Ramos (cell line): Measurements from ENCODE around the gene ROPN1B.

Experiments
- in situ Hi-C: fragments of 300-500 bp; cut with MboI; formaldehyde crosslinking; loops from one replicate; pipeline ENCODE4 v1.14.3; 2022; ENCODE audit warnings: low sequenced_read_pairs; ENCODE audit not compliant: unreplicated experiment

ROPN1B gene

GRCh38 chr3:126003447-126004190, 34.6 kb downstream of the ROPN1B start:
- in situ Hi-C loops = no loop called here

DNA sequence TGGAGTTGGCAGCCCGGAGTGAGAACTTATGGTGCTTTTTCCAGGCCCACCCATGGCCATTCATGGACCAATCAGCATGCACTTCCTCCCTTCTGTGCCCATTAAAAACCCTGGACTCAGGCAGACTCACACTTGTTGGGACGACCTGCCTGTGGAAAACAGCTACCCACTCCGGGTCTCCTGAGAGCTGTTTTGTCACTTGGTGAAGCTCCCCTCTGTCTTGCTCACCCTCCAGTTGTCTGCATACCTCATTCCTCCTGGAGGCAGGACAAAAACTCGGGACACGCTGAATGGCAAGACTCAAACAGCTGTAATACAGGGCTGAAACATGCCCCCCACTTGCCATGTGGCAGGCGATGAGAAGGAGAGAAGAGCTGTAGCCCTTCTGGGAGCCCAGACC, 35.2 kb downstream of the ROPN1B start:
- in situ Hi-C loops = no loop called here

GRCh38 chr3:126004692-126005091, 35.7 kb downstream of the ROPN1B start:
- in situ Hi-C loops = no loop called here

DNA sequence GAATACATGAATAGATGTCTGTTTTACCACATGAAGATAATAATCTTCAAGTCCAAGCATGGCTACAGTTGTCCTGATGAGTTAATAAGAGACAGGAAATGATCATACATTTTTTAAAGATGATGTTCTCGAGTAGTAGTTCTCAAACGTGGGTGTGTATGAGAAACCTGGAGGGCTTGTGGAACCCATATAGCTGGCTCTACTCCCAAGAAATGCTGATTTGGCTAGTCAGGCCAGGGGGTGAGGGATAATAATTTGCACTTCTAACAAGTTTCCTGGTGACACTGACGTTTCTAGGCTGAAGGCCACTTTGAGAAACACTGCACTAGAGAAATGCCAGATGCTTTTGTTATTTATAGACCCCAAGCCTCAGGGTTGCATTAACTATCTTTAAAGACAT, 37.0 kb downstream of the ROPN1B start:
- in situ Hi-C loops = no loop called here

GRCh38 chr3:126008219-126008618, 39.2 kb downstream of the ROPN1B start:
- in situ Hi-C loops = no loop called here

GRCh38 chr3:126009181-126009580, 40.2 kb downstream of the ROPN1B start:
- in situ Hi-C loops = no loop called here

DNA sequence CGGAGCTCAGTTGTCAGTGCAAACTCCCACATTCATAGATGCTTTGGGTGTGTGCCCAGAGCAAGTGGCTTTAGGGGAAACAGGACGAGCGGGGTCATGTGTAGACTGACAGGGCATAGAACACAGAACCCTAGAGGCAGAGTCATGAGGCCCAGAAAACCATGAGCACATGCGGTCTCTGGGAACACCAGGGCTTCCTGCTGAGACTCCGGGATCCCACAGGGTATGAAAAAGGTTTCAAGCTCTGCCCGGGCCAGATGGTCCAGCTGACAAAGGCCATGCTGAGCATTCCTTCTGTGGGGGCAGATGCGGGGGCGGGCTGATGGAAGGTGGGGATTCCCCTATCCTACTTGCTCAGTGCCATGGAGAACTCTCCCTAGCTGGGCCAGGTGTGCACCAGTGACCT, 44.8 kb downstream of the ROPN1B start:
- in situ Hi-C loops = no loop called here

- in situ Hi-C loops = no loop called here
Measured at GRCh38 chr3:126014252-126014651, 45.3 kb downstream of the ROPN1B start.

GRCh38 chr3:126015075-126015474, 46.1 kb downstream of the ROPN1B start:
- in situ Hi-C loops = no loop called here

DNA sequence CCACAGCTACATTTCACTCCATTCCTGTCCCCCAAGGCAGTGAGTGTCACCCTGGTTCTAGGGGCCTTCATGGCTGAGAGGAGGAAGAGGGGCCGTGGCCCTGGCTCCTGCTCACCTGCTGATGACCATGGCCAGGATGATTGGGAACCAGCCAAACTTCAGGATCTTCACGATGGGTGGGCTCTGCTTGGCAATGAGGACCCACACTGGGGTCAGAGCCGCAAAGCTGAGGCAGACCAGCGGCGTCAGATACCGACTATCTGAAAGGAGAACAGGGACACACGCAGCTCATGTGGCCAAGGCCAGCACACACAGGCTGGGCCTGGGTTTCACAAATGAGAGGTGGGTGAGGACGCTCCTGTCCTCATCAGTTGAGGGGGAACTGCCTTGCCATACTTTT, 47.6 kb downstream of the ROPN1B start:
- in situ Hi-C loops = no loop called here

DNA sequence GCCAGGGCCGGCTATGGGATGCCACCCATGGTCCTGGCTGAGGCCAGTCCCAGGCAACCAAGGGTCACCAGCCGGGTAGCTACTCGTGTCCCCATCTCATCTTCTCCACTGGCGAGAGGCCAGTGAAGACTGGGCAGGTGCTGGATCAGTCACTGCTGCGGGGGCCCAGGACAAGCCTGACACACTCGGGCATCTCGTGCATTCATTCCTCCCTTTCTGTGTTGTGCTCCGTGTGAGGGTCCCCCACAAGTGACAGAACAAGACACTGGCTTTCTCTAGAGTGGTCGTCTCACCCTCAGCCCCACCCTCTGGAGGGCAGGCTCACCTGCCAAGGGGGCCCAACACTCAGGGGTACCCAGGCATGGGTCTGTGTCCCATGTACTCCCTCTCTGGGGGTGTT, 48.4 kb downstream of the ROPN1B start:
- in situ Hi-C loops = no loop called here

- in situ Hi-C loops = no loop called here
Measured at GRCh38 chr3:126018545-126018944, 49.6 kb downstream of the ROPN1B start.

- in situ Hi-C loops = no loop called here
Measured at GRCh38 chr3:126018995-126019394, 50.0 kb downstream of the ROPN1B start.

DNA sequence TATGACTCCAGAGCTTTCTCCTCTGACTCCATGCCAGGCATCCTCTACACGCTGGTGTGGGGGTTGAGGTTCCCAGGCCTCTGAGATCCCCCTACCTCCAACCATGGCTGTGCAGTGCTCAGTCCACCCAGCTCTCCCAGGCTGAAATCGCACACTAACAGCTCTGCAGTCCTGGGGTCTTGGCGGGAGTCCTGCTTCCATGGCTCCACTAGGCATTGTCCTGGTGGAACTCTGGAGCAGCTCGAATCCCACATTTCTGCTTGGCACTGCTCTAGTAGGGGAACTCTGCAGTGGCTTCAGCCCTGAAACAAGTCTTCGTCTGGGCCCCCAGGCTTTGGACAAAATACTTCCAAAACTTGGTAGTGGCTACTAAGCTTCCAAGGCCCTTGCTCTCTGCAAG, 50.7 kb downstream of the ROPN1B start:
- in situ Hi-C loops = no loop called here

- in situ Hi-C loops = no loop called here
Measured at GRCh38 chr3:126021224-126021623, 52.2 kb downstream of the ROPN1B start.

DNA sequence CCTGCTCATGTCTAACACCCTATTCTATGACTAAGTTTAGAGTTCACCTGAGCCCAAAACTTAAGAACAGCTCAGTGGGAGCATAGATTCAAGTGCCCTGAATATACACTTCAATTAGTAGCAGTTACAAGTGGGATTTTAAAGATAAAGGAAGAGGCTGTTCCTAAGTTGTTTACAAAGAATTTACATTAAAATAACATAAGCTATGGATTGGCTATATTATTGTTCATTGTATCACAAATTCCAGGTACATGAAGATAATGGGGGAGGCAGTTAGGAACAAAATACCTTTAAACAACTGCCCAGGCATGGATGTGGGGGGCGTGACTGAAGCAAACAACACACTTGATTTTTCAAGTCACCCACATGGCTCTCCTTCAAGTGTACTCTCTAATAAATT, 52.7 kb downstream of the ROPN1B start:
- in situ Hi-C loops = no loop called here

DNA sequence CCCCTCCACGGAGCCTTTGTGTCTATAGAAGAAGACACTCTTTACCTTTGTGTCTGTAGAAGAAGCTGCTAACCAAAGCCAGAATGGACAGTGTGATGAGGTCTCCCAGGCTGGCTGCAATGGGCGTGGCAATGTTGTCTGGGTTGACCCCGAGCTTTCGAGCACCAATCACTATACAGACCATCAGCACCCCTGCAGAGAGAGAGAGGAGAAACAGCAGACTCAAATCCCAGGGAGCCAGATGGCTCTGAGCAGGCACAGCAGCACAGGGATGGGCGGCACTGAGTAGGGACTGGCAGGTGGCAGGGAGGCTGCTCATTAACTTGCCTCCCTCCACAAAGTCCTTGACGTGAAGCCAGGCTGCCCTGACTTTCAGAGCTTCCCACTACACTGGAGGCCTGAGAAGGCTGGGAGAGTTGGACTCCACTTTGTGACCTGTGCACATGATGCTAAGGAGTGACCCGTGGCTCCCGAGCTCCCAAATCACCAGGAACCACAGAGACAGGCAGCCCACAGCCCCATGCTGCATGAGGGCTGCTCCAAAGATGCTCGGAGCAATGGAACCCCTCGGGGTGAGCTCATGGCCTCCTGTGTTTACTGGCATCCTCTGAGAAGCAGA, 53.9 kb downstream of the ROPN1B start:
- in situ Hi-C loops = no loop called here

DNA sequence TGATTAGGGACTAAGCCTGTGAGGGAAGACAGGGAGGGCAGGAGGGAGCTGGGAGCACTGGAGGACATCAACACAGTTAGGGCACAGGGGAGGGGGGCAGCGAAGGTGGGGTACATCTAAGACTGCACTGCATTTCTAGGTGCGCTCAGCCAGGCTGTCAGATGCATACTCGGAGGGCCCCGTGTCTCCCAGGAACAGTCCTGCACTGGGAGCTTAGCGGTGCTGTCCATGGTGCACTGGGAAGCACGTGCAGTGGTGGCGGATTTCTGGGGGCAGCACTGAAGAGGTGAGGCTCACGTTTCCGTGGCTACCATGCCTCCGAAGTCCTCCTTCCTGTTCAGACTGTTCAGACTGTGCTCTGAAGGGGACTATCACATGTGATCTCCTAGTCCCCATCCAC, 54.4 kb downstream of the ROPN1B start:
- in situ Hi-C loops = no loop called here

GRCh38 chr3:126024049-126024854, 55.3 kb downstream of the ROPN1B start:
- in situ Hi-C loops = no loop called here

GRCh38 chr3:126025116-126025729, 56.2 kb downstream of the ROPN1B start:
- in situ Hi-C loops = no loop called here

GRCh38 chr3:126025862-126026261, 56.9 kb downstream of the ROPN1B start:
- in situ Hi-C loops = no loop called here
